Tibial artery (tissue), 4 donors: Measurements from ENCODE around the gene RASAL2.
A peak's percentile ranks its signal among the peaks of the same experiment; 100 is the strongest.

Source experiments
- DNase-seq, 2 donors: peaks; one replicate each; pipeline ENCODE4 v3.0.0-alpha.2; 2019
- H3K27ac ChIP-seq, 2 donors: fragments of 200-600 bp; sonication (generic) in 1 of 2; 1 replicate in 1 of 2; 2 replicates in 1 of 2; pipeline ENCODE4 v1.5.1; 2018 to 2019; ENCODE audit warnings: mild to moderate bottlenecking in 1 of 2
- H3K27me3 ChIP-seq, 2 donors: fragments of 200-600 bp; sonication (generic) in 1 of 2; one replicate each; pipeline versions ENCODE4 v1.5.1 to v1.6.0; 2016 to 2019
- H3K36me3 ChIP-seq, 3 donors: fragments of 200-600 bp; sonication (generic) in 2 of 3; one replicate each; pipeline ENCODE4 v1.5.1; 2016 to 2019; ENCODE audit warnings: mild to moderate bottlenecking in 2 of 3
- H3K4me1 ChIP-seq, 4 donors: fragments of 200-600 bp; sonication (generic) in 2 of 4; 1 replicate in 3 of 4; 2 replicates in 1 of 4; pipeline ENCODE4 v1.5.1; 2016 to 2019
- H3K4me3 ChIP-seq, 2 donors: fragments of 200-600 bp; sonication (generic) in 1 of 2; 1 replicate in 1 of 2; 2 replicates in 1 of 2; pipeline ENCODE4 v1.5.1; 2018 to 2019; ENCODE audit warnings: mild to moderate bottlenecking in 2 of 2
- H3K9me3 ChIP-seq, 3 donors: fragments of 200-600 bp; sonication (generic) in 1 of 3; one replicate each; pipeline ENCODE4 v1.5.1; 2016 to 2019
- CTCF ChIP-seq, 2 experiments: fragments of 200-600 bp in 1 of 2; fragments of 450-650 bp in 1 of 2; IDR thresholded peaks; one replicate each; pipeline ENCODE4 v1.5.1; 2017 to 2019; ENCODE audit warnings: antibody characterized with exemption in 2 of 2, mild to moderate bottlenecking in 1 of 2, moderate library complexity in 1 of 2
- intact Hi-C: fragments of 100-400 bp; cut with DNase I; formaldehyde crosslinking; loops from one replicate; pipeline ENCODE4 v1.15.0; 2023; ENCODE audit warnings: low total_unique reads

Gene RASAL2

GRCh38 chr1:178278916-178279686 is 185.2 kb downstream of the RASAL2 start:
- H3K4me3 ChIP-seq = no peak overlapping the region
- peak overlapping the region in 1 of 2 donors; percentile 22 for H3K27ac ChIP-seq
- intact Hi-C loops = no loop called here
- no peaks in the 10 kb centered on the region for H3K9me3 ChIP-seq
- no peaks in the 10 kb centered on the region for H3K27me3 ChIP-seq
- no peaks in the 10 kb centered on the region for H3K36me3 ChIP-seq
- no peak for DNase-seq
- TF ChIP-seq CTCF (IDR thresholded peaks at IDR 0.05) = no peak
- peaks cover 0 to 79% (median 13%) of the 10 kb centered on the region in 4 donors for H3K4me1 ChIP-seq

GRCh38 chr1:178282949-178283367 is 189.1 kb downstream of the RASAL2 start:
- H3K27ac ChIP-seq = no peak overlapping the region
- TF ChIP-seq CTCF (IDR thresholded peaks at IDR 0.05) = peak; percentile 43 to 46
- no peaks in the 10 kb centered on the region for H3K27me3 ChIP-seq
- H3K4me1 ChIP-seq = peaks cover 0 to 54% (median 13%) of the 10 kb centered on the region in 4 donors
- peaks cover 0 to 9% (median 9%) of the 10 kb centered on the region in 3 donors for H3K36me3 ChIP-seq
- no peaks in the 10 kb centered on the region for H3K9me3 ChIP-seq
- intact Hi-C loops = no loop called here
- H3K4me3 ChIP-seq = no peak overlapping the region
- no peak for DNase-seq

GRCh38 chr1:178283409-178283808 is 189.5 kb downstream of the RASAL2 start:
- Histone ChIP-seq H3K27me3 (no peaks in the 10 kb centered on the region), H3K4me3 (no peak overlapping the region), H3K4me1 (peaks cover 0 to 49% (median 11%) of the 10 kb centered on the region in 4 donors), H3K36me3 (peaks cover 0 to 9% (median 9%) of the 10 kb centered on the region in 3 donors), H3K27ac (no peak overlapping the region), H3K9me3 (no peaks in the 10 kb centered on the region)
- DNase-seq = no peak
- intact Hi-C loops = no loop called here
- TF ChIP-seq CTCF (IDR thresholded peaks at IDR 0.05) = no peak

- DNase-seq = no peak
- no peaks in the 10 kb centered on the region for H3K27me3 ChIP-seq
- intact Hi-C loops = no loop called here
Observed at GRCh38 chr1:178284058-178284457, 190.2 kb downstream of the RASAL2 start.

GRCh38 chr1:178291166-178291565 is 197.3 kb downstream of the RASAL2 start:
- no peak for TF ChIP-seq CTCF (IDR thresholded peaks at IDR 0.05)
- no peak for DNase-seq
- intact Hi-C loops = loop anchor here (5.0 kb wide), 1 partner anchor 259 kb away; no protein-coding TSS in a partner anchor

More at GRCh38 chr1:178284058-178284457, 190.2 kb downstream of the RASAL2 start:
- Histone ChIP-seq H3K36me3 (peaks cover 0 to 9% (median 9%) of the 10 kb centered on the region in 3 donors), H3K4me3 (no peak overlapping the region), H3K9me3 (no peaks in the 10 kb centered on the region), H3K27ac (no peak overlapping the region), H3K4me1 (peaks cover 0 to 43% (median 9%) of the 10 kb centered on the region in 4 donors)
- no peak for TF ChIP-seq CTCF (IDR thresholded peaks at IDR 0.05)

More at GRCh38 chr1:178291166-178291565, 197.3 kb downstream of the RASAL2 start:
- peaks cover 0 to 14% (median 9%) of the 10 kb centered on the region in 3 donors for H3K36me3 ChIP-seq
- H3K9me3 ChIP-seq = no peaks in the 10 kb centered on the region
- no peaks in the 10 kb centered on the region for H3K27me3 ChIP-seq
- H3K27ac ChIP-seq = no peak overlapping the region
- peaks cover 0 to 5% (median 0%) of the 10 kb centered on the region in 4 donors for H3K4me1 ChIP-seq
- H3K4me3 ChIP-seq = no peak overlapping the region
